Cardiac fibroblast (primary cell): ENCODE data around the gene TANC1.

Experiments used
- DNase-seq, 2 donors: peaks; one replicate each; pipeline versions ENCODE4 v3.0.0 to v3.0.0-alpha.2; 2010; ENCODE audit warnings: low read depth in 2 of 2
- H3K4me3 ChIP-seq, 2 donors: replicated peaks in 1 of 2; 1 replicate in 1 of 2; 2 replicates in 1 of 2; pipeline ENCODE4 v1.5.1; 2011; ENCODE audit warnings: low read depth in 2 of 2, low read length in 2 of 2, mild to moderate bottlenecking in 2 of 2, moderate library complexity in 1 of 2
- TF ChIP-seq, protein P1 (sequence below): IDR thresholded peaks from one replicate; pipeline ENCODE4 v1.5.1; 2011; ENCODE audit warnings: low read depth, mild to moderate bottlenecking, low read length, inconsistent platforms

The TANC1 gene

GRCh38 chr2:159192371-159192918, 224.0 kb downstream of the TANC1 start:
- TF ChIP-seq, protein P1, sequence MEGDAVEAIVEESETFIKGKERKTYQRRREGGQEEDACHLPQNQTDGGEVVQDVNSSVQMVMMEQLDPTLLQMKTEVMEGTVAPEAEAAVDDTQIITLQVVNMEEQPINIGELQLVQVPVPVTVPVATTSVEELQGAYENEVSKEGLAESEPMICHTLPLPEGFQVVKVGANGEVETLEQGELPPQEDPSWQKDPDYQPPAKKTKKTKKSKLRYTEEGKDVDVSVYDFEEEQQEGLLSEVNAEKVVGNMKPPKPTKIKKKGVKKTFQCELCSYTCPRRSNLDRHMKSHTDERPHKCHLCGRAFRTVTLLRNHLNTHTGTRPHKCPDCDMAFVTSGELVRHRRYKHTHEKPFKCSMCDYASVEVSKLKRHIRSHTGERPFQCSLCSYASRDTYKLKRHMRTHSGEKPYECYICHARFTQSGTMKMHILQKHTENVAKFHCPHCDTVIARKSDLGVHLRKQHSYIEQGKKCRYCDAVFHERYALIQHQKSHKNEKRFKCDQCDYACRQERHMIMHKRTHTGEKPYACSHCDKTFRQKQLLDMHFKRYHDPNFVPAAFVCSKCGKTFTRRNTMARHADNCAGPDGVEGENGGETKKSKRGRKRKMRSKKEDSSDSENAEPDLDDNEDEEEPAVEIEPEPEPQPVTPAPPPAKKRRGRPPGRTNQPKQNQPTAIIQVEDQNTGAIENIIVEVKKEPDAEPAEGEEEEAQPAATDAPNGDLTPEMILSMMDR = no peak
- no peak overlapping the region for H3K4me3 ChIP-seq
- DNase-seq = no peak

DNA sequence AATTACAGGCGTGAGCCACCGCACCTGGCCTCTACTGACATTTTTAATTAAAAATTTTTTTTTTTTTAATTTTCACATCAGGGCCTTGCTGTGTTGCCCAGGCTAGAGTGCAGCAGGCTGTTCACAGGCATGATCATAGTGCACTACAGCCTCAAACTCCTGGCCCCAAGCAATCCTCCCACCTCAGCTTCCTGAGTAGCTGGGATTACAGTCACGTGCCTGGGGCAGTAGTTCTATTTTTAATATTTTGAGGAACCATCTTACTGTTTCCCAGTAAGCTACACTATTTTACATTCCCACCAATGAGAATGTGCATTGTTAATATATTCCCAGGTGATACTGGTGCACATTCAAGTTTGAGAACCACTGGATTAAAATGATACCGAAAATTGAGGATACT, 225.4 kb downstream of the TANC1 start:
- no peak overlapping the region for H3K4me3 ChIP-seq
- TF ChIP-seq, protein P1 = no peak
- no peak for DNase-seq

- DNase-seq = no peak
- TF ChIP-seq, protein P1 = no peak
Observed at GRCh38 chr2:159194241-159194640, 225.8 kb downstream of the TANC1 start.

DNA sequence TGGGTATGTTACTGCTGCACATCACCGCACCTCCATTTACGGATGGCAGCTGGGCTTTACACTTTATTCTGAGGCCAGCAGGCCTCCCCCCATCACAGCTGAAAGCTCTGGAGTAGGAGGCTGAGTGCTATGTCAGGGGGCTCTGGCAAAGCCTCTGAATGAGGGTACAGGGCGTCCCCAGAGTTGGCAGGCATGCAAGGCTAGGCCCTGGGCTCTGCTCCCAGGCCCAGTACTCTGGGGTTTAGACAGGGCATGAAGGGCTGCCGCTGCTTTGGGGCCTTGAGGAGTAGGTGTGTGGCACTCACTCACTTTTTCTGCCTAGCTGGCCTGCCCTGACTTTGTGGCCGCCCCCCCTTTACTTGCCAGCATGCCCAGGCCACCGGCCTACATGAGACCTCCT, 227.3 kb downstream of the TANC1 start:
- H3K4me3 ChIP-seq = no peak overlapping the region

More at GRCh38 chr2:159194241-159194640, 225.8 kb downstream of the TANC1 start:
- H3K4me3 ChIP-seq = no peak overlapping the region

DNA sequence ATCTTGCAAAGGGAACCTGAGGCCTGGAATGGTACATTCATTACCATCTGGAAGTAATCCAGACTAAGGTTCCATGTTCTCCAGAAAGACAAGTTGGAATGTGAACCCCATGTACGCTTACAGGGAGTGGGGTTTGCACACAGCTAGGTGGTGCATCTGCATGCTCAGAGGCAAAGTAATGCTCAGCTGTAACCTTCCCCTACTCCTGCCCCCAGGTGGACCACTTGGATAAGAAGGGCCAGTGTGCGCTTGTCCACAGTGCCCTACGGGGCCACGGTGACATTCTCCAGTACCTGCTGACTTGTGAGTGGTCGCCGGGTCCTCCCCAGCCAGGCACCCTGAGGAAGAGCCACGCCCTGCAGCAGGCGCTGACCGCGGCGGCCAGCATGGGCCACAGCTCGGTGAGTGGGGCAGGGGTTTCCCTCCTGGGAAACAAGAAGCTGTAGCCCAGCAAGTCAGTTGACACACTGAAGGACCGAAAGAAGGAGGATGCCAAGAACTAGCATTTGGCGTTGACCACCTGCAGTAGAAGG, 228.0 kb downstream of the TANC1 start:
- DNase-seq = no peak
- no peak overlapping the region for H3K4me3 ChIP-seq
- TF ChIP-seq, protein P1 = no peak

More for the DNA sequence above, 227.3 kb downstream of the TANC1 start:
- no peak for DNase-seq
- TF ChIP-seq, protein P1 = no peak

GRCh38 chr2:159199236-159199635, 230.8 kb downstream of the TANC1 start:
- no peak for DNase-seq
- no peak overlapping the region for H3K4me3 ChIP-seq
- TF ChIP-seq, protein P1 = no peak
